Measurements from ENCODE around the gene CDC25A.

GRCh38 chr3:48137425-48137999 is 50.7 kb downstream of the CDC25A start:
- TF ChIP-seq POLR2AphosphoS5 (IDR thresholded peaks at IDR 0.05; ENCODE audit: low read depth) (no peak), CTCF (conservative IDR thresholded peaks at IDR 0.05; ENCODE audit: low read depth in 2 of 2) (no peak), NANOG (IDR thresholded peaks at IDR 0.05; ENCODE audit: borderline replicate concordance) (no peak), EZH2 (IDR thresholded peaks at IDR 0.05; ENCODE audit: low read depth, unreplicated experiment) (no peak), REST (IDR thresholded peaks at IDR 0.05; ENCODE audit: unreplicated experiment) (no peak), EZH2phosphoT487 (IDR thresholded peaks at IDR 0.05; ENCODE audit: unreplicated experiment) (no peak), CREB1 (CRISPR knock-in tag; IDR thresholded peaks at IDR 0.05; ENCODE audit: low read depth) (no peak), JUNB (IDR thresholded peaks at IDR 0.05; ENCODE audit: unreplicated experiment) (no peak), STAT1 (IDR thresholded peaks at IDR 0.05; ENCODE audit: unreplicated experiment) (no peak), ZNF114 (CRISPR knock-in tag; IDR thresholded peaks at IDR 0.05) (no peak), ETS1 (IDR thresholded peaks at IDR 0.05) (no peak)

All from GM23338 (cell line).